H1 (cell line): ENCODE data around the gene ALOX15. TPM values are rescaled to one million over a fixed set of nuclear protein-coding genes. Genes with fewer than 3 reads are reported as not detected.

ENCODE experiments used
- ATF2 ChIP-seq: IDR thresholded peaks from 2 replicates; pipeline ENCODE4 v1.6.1; 2012; ENCODE audit warnings: low read length, inconsistent platforms
- BCL11A ChIP-seq, 2 experiments: IDR thresholded peaks; one replicate each; pipeline ENCODE4 v1.6.1; 2011; ENCODE audit warnings: low read depth in 2 of 2, low read length in 2 of 2, mild to moderate bottlenecking in 2 of 2
- CEBPB ChIP-seq: IDR thresholded peaks from 2 replicates; pipeline ENCODE4 v1.6.1; 2012; ENCODE audit warnings: low read depth, low read length
- CHD7 ChIP-seq: fragments of 300-600 bp; sonication (generic); IDR thresholded peaks from 2 replicates; pipeline ENCODE4 v1.7.1; 2012; ENCODE audit warnings: low read length, moderate library complexity, mild to moderate bottlenecking, inconsistent platforms; ENCODE audit not compliant: insufficient replicate concordance
- POLR2AphosphoS5 ChIP-seq: IDR thresholded peaks from 2 replicates; pipeline ENCODE4 v1.6.1; 2011; ENCODE audit warnings: low read depth, low read length
- RFX5 ChIP-seq: IDR thresholded peaks from 2 replicates; pipeline ENCODE4 v1.6.1; 2011; ENCODE audit warnings: low read depth, low read length, improper control_type of control experiment, borderline replicate concordance
- RXRA ChIP-seq: IDR thresholded peaks from 2 replicates; pipeline ENCODE4 v1.6.1; 2011; ENCODE audit warnings: low read depth, mild to moderate bottlenecking, low read length, moderate library complexity; ENCODE audit not compliant: insufficient read depth
- SIN3A ChIP-seq, 2 experiments: IDR thresholded peaks in 1 of 2; conservative IDR thresholded peaks in 1 of 2; 2 replicates each; pipeline ENCODE4 v1.6.1; 2011 to 2012; ENCODE audit warnings: low read length in 2 of 2, improper control_type of control experiment in 1 of 2, low read depth in 1 of 2, mild to moderate bottlenecking in 1 of 2
- polyA plus RNA-seq, 7 experiments: library from polyadenylated mRNA; depleted of rRNA in 3 of 7; stranded (reverse) in 5 of 7; unstranded in 2 of 7; fragments of >200 nt in 5 of 7; fragments of 200-250 nt in 2 of 7; gene quantifications; 1 replicate in 5 of 7; 2 replicates in 1 of 7; 4 replicates in 1 of 7; pipeline versions ENCODE4 v1.2.1 to v1.2.3, GENCODE V29; 2011 to 2013; ENCODE audit warnings: missing spikeins in 2 of 7, mixed read lengths in 2 of 7
- total RNA-seq: library from RNA; stranded (reverse); fragmentation: NEBNext Ultra II Directional; extraction: Animal tissue kit (Norgen Biotek cat#: 25700); gene quantifications from 2 replicates; pipeline ENCODE4 v1.2.1, GENCODE V29; 2021

ALOX15 gene
- total and polyA plus RNA-seq, 2 of the 8 experiments (the other 6 are each of a cell fraction or from before 2014, with no cell fraction given): 1.5 to 1.7 TPM

GRCh38 chr17:4599505-4600281 is 41.8 kb downstream of the ALOX15 start (continued):
- TF ChIP-seq RXRA (no peak), CEBPB (no peak), POLR2AphosphoS5 (no peak), ATF2 (no peak), RFX5 (no peak), SIN3A (conservative IDR thresholded peaks at IDR 0.05 in 1 of 2, IDR thresholded peaks at IDR 0.05 in 1 of 2; ENCODE audit: low read depth in 1 of 2, low read length in 2 of 2) (peak; percentile 54 to 69; a peak in 2 of 4 replicates), BCL11A (IDR thresholded peaks at IDR 0.05; ENCODE audit: low read depth in 2 of 2, low read length in 2 of 2) (no peak), CHD7 (no peak)
